HG03558 (cell line): Measurements from ENCODE around the gene PI4KA.

Experiments used
- ATAC-seq: cut with Tn5 transposase; IDR thresholded peaks from one replicate; pipeline ENCODE4 v1.9.1; 2021; ENCODE audit warnings: moderate number of reproducible peaks; ENCODE audit not compliant: unreplicated experiment; ENCODE audit errors: extremely low read depth

PI4KA gene

GRCh38 chr22:20798218-20798617 lies 60.4 kb downstream of the PI4KA start:
- ATAC-seq, result no peak

DNA sequence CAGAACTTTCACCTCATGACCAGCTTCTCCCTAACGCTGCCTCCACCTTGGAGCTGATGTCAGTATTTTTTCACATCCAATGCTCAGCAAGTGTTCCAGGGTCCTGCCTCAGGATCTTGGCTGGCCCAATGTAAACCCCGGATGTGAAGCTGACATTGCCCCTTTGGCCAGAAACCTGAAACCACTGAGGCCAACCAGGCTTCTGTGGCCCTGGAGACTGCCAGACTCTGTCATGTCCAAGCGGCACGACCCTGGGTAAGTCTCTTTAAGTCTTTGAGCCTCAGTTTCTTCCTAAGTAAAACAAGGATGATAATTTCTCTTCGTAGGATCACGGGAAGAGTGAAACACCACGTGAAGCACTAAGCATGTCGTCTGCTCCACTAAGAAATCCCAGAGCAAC lies 61.9 kb downstream of the PI4KA start:
- ATAC-seq, result no peak

- ATAC-seq, result no peak
Measured at GRCh38 chr22:20794650-20795413, 63.8 kb downstream of the PI4KA start.

DNA sequence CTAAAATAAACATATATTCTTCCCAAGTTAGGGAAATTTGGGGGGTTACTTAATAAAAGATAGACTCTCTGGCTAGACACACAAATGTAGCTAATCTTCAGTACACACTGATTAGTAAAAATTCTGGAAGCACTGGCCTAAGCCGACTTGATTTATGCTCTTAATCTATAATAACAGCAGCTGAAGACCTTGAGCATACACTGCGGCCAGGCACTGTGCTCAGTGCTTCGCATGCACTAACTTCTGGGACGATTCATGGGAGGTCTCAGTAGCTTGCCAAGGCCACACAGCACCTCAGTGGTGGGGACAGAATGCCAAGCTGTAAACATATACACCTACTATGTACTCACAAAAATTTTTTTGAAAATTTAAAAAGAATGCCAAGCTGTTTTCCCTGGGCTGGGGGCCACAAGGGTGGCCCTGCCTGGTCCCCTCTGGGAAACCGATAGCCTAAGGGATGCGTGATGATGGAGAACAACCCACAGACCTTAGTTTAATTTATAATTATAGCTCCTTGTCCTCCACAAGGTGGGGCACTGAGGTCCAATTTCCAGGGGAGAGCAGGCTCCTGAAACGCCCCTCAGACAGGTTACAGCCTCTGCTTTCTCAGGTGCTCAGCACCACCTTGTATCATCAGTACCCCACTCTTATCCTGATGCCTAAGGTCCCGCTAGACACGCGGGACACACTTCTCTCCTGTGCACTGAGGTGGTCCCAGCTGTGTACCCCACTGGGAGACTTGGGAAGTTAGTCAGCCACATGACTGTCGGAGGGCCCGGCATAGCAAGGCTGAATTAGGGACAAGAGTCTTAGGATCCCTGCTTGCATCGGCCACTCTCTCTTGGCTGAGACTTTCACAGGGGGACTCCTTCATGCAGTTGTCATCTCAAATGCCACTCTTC lies 64.6 kb downstream of the PI4KA start:
- ATAC-seq, result no peak

- no peak for ATAC-seq
Measured at GRCh38 chr22:20792966-20793728, 65.5 kb downstream of the PI4KA start.

DNA sequence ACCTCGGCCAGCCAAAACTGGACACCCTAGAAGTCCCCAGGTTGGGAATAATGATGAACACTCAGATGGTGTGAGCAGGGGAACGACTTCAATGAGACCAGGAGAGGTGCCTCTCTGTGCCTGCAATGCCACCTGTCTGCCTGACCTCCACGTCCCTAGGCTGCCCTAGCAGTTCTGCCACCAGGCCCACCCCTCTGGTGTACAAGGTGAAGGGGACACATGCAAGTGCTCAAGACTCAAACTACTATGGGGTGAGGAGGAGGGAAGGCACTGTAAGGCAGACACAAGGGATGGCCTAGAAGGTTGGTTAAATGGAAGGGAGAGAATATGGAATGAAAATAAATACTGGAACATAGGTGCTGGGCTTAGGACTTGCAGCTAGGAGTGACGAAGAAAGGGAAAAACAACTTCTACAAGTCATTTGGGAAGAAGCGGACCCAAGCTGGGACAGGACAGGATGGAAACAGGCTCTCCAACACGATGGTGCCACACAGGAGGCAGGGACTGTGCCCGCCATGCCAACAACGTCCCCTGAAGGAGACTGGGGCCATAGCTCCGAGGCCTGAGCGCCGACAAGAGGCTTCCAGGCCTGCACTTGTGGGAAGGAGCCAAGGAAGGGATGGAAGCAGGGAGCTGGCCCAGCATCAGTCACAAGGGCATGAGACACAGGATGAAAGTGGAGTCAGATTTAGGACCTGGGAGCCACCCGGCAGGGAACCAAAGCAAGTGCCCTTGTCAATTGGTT lies 66.2 kb downstream of the PI4KA start:
- no peak for ATAC-seq

DNA sequence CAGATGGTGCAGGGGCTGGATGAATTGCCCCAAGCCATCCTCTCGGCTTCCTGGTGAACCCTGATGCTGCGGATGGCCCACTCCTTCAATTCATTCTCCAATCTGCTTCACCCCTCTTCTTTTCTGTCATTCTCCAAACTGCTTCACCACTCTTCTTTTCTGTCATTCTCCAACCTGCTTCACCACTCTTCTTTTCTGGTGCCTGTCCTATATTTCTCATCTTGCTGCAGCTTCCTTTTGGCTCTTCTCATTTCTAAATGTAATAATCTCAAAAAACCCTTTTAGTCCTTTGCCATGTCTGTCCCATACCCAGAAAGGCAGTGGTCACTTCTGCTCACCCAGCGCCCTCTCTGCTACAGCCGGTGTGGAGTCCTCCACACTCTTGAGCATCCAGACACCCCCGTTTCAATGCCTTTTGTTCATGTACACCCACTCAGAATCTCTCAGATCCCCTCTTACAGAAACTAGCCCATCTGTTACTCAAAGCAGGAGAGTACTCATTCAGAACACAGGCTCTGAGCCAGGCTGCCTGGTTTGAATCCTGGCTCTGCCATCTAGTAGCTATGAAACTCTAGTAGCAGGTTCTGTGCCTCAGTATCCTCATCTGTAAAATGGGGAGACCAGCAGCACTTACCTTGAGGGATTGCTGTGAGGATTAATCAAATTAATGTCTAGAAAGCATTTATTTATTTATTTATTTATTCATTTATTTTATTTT lies 69.8 kb downstream of the PI4KA start:
- no peak for ATAC-seq

- ATAC-seq, result no peak
Measured at GRCh38 chr22:20787746-20788626, 70.6 kb downstream of the PI4KA start.

DNA sequence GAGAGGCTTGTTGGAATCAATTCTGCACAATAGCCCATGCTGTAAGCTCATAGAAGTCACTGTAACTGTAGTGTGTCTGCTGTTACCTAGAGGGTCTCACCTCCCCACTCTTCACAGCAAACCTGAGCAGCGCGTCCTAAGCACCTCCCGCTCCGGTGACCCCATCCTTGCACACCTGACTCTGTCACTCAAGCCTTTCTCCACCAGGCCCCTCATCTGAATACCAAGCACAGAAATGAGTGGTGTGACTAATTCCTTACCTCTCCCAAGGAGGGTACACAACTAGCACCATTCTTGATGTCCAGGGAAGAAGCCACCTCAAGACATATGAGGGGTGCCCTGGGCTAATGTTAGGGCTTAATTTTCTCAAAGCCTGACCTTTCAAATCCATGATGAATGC lies 71.4 kb downstream of the PI4KA start:
- ATAC-seq, result no peak

- ATAC-seq, result no peak
Measured at GRCh38 chr22:20786536-20786979, 72.1 kb downstream of the PI4KA start.

GRCh38 chr22:20786048-20786447 lies 72.6 kb downstream of the PI4KA start:
- ATAC-seq, result no peak

GRCh38 chr22:20785415-20785814 lies 73.2 kb downstream of the PI4KA start:
- no peak for ATAC-seq

GRCh38 chr22:20783844-20784723 lies 74.5 kb downstream of the PI4KA start:
- ATAC-seq, result no peak

GRCh38 chr22:20783300-20783673 lies 75.3 kb downstream of the PI4KA start:
- ATAC-seq, result no peak

DNA sequence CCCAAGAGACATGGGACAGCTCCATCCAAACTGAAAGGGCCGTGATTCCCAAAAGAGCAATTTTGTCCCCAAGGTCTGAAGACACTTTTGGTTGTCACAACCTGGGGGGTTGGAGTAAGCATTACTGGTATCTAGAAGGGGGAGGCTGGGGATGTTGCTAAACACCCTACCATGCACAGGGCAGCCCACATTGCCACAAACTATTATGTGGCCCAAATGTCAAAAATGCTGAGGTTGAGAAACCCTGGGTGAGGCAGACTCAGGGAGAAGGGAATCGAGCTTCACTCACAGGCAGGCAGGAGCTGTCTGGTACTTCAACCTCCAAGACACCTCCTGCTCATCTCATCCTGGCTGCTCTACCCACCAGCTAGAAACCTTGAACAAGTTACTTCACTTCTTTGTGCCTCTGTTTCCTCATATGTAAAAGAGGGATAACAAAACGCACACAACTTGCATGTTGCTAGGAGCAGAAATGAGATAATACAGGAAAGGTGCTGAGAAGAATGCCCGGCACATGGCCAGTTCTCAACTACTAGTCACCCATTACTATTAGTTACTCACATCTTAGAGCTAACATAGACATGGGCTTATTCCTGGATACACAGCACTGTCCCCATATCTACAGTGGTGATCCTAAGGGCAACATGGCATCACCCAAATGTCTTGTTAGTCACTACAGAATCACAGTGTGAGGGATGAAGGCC lies 75.9 kb downstream of the PI4KA start:
- no peak for ATAC-seq

DNA sequence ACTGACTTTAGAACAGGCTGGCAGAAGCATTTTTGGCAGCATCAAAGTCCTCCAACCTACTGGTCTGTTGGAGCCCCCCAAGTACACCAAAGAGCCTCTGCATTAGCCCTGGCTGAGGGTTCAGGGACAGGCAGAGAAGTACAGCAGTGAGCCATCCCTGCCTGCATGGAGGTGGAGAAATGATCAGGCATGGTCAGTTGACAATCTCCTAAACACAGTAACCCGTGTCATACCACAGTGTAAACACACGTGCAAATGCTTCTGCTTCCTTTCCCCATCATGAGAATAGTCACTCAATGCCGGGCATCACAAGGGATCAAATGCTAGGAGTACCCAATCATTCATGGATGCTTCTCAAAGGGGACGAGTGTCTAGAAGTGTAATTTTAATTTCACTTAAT lies 76.5 kb downstream of the PI4KA start:
- no peak for ATAC-seq
